T-helper 2 cell treated with Interferon-gamma antibody and Interleukin-4, amounts not matched to agents 100 ng/mL and 5 ng/mL, for 36 hours (primary cell): ENCODE results near the gene CIC. TPM values are rescaled to one million over a fixed set of nuclear protein-coding genes. Genes with fewer than 3 reads are reported as not detected.

Source experiments
- intact Hi-C: fragments of 100-400 bp; cut with micrococcal nuclease; formaldehyde crosslinking; loops from one replicate; pipeline ENCODE4 v1.15.1; 2023
- total RNA-seq: library from RNA; stranded (reverse); gene quantifications from 2 replicates; pipeline ENCODE4 v1.2.3, GENCODE V29; 2022

CIC gene
- total RNA-seq, 1 donor from 2014 or later: 71.8 TPM

- intact Hi-C loops: no loop called here
Observed at GRCh38 chr19:42285988-42286348, 16.9 kb downstream of the CIC start.

DNA sequence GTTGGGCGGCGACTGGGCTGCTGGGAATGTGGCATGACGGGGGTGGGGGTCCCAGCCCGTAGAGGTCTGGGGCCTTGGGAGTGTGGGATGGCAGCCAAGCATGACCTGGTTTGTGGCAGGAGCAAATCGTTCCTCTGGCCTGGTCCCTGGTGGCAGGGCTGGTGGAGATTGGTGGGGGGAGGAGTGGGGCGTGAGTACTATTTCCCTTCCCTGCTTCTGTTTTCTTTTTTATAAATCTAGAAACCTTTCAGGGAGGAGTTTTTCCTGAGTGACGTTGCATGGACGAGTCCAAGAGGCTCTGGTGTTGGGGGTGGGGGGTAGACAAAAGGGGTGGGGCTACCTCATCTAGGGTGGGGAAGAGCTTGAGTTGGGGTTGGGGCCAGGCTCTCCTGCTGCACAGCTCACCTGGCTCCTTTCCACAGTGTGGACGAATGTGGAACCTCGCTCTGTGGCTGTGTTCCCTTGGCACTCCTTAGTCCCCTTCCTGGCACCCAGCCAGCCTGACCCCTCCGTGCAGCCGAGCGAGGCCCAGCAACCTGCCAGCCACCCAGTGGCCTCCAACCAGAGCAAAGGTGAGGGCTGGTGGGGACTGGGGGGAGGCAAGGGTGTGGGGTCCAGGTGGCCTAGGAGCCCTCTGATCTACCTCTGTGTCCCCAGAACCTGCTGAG lies 17.4 kb downstream of the CIC start:
- intact Hi-C loops: no loop called here

DNA sequence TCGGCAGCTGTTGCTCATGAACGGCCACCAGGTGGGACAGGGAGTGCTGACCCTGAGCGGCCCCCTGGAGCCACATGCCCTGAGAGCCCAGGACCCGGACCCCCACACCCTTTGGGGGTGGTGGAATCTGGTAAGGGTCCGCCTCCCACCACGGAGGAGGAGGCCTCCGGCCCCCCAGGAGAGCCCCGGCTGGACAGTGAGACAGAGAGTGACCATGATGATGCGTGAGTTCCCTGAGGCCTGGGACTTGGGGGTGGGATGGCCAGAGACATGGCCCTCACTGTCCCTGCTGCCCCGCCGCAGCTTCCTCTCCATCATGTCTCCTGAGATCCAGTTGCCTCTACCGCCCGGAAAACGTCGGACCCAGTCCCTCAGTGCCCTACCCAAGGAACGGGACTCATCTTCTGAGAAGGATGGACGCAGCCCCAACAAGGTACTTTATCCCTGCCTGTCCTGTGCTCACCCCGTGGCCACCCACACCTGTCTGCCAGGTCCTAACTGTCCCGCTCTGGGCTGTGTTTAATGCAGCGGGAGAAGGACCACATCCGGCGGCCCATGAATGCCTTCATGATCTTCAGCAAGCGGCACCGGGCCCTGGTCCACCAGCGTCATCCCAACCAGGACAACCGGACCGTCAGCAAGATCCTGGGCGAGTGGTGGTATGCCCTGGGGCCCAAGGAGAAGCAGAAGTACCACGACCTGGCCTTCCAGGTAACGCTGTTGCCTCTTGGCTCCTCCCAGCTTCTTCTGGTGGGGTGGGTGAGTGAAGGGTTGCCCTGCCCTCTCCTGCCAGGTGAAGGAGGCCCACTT lies 18.2 kb downstream of the CIC start:
- intact Hi-C loops: no loop called here

DNA sequence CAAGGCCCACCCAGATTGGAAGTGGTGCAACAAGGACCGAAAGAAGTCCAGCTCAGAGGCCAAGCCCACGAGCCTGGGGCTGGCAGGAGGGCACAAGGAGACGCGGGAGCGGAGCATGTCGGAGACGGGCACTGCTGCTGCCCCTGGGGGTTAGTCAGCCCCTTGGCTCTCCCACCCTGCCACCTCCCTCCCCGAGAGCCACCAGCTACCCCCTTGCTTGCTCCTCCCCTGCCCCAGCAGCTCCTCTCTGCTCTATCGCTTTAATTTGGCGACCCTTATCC lies 18.7 kb downstream of the CIC start:
- intact Hi-C loops: no loop called here

- intact Hi-C loops: no loop called here
Observed at GRCh38 chr19:42288387-42288786, 19.3 kb downstream of the CIC start.

DNA sequence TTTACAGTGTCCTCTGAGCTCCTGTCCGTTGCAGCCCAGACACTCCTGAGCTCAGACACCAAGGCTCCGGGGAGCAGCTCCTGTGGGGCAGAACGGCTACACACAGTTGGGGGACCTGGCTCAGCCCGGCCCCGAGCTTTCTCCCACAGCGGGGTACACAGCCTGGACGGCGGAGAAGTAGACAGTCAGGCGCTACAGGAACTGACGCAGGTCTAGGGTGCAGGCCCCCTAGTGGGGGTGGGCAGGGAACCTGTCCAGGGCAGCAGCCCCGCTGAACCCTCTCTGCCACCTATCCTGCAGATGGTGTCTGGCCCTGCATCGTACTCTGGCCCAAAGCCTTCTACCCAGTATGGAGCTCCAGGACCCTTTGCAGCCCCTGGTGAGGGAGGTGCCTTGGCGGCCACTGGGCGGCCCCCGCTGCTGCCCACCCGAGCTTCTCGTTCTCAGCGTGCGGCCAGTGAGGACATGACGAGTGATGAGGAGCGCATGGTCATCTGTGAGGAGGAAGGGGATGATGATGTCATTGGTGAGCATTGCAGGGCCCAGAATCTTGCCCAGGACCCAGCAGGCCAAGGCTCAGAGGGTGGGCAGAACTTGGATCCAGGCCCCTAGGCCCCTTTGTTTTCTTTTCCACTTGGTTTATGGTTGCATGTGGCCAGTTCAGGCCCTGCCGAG lies 20.0 kb downstream of the CIC start:
- intact Hi-C loops: no loop called here

GRCh38 chr19:42289556-42290041 lies 20.5 kb downstream of the CIC start:
- intact Hi-C loops: no loop called here

GRCh38 chr19:42290136-42290522 lies 21.1 kb downstream of the CIC start:
- intact Hi-C loops: no loop called here

DNA sequence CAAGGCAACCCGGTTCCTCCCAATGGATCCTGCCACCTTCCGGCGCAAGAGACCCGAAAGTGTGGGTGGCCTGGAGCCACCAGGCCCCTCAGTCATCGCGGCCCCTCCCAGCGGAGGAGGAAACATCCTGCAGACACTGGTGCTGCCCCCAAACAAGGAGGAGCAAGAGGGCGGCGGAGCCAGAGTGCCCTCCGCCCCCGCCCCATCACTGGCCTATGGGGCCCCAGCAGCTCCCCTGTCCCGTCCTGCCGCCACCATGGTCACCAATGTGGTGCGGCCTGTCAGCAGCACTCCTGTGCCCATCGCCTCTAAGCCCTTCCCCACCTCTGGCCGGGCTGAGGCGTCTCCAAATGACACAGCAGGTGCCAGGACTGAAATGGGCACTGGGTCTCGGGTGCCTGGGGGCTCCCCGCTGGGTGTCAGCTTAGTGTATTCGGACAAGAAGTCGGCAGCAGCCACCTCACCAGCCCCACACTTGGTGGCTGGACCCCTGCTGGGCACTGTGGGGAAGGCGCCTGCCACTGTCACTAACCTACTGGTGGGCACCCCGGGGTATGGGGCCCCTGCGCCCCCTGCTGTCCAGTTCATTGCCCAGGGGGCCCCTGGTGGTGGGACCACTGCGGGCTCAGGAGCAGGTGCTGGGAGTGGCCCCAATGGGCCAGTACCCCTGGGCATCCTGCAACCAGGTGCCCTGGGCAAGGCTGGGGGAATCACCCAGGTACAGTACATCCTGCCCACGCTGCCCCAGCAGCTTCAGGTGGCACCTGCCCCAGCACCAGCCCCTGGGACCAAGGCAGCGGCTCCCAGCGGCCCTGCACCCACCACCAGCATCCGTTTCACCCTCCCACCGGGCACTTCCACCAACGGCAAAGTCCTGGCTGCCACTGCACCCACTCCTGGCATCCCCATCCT lies 21.7 kb downstream of the CIC start:
- intact Hi-C loops: no loop called here

GRCh38 chr19:42291435-42291810 lies 22.4 kb downstream of the CIC start:
- intact Hi-C loops: no loop called here

GRCh38 chr19:42292042-42292960 lies 23.2 kb downstream of the CIC start:
- intact Hi-C loops: no loop called here

GRCh38 chr19:42292963-42293362 lies 23.9 kb downstream of the CIC start:
- intact Hi-C loops: no loop called here

DNA sequence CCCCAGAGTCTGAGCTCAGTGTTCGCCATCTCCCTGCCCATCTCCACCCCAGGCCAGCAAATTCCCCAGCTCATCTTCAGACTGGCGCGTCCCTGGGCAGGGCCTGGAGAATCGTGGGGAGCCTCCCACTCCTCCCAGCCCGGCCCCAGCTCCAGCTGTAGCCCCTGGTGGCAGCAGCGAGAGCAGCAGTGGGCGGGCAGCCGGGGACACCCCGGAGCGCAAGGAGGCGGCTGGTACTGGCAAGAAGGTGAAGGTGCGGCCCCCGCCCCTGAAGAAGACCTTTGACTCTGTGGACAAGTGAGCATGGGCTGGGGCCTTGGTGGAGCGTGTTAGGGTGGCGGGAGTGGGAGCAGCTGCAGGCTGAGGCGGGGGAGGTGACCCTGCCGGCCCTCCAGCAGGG lies 24.5 kb downstream of the CIC start:
- intact Hi-C loops: no loop called here

DNA sequence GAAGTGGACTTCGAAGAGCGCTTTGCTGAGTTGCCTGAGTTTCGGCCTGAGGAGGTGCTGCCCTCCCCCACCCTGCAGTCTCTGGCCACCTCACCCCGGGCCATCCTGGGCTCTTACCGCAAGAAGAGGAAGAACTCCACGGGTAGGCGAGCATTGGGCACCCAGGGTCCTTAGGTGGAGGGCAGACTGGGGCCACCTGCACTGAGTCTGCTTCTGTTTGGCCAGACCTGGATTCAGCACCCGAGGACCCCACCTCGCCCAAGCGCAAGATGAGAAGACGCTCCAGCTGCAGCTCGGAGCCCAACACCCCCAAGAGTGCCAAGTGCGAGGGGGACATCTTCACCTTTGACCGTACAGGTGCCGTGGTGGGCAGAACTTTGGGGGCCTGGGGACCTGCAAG lies 24.9 kb downstream of the CIC start:
- intact Hi-C loops: no loop called here

DNA sequence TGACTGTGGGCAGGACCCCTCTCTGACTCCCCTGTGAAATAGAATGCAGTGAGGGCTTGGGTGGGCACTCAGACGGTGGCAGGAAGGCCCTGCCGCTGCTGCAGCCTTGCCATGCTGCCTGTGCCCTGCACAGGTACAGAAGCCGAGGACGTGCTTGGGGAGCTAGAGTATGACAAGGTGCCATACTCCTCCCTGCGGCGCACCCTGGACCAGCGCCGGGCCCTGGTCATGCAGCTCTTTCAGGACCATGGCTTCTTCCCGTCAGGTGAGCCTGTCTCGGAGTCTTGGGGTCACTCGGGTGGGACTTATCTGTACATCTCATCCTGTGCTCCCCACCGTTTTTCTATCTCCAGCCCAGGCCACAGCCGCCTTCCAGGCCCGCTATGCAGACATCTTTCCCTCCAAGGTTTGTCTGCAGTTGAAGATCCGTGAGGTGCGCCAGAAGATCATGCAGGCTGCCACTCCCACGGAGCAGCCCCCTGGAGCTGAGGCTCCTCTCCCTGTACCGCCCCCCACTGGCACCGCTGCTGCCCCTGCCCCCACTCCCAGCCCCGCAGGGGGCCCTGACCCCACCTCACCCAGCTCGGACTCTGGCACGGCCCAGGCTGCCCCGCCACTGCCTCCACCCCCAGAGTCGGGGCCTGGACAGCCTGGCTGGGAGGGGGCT lies 25.6 kb downstream of the CIC start:
- intact Hi-C loops: no loop called here

- intact Hi-C loops: no loop called here
Observed at GRCh38 chr19:42295342-42295741, 26.3 kb downstream of the CIC start.

- intact Hi-C loops: loop anchor here (2.0 kb wide), 1 partner anchor 163 kb away; the partner anchor contains the start of gene POU2F2
Observed at GRCh38 chr19:42295831-42296525, 26.9 kb downstream of the CIC start.

DNA sequence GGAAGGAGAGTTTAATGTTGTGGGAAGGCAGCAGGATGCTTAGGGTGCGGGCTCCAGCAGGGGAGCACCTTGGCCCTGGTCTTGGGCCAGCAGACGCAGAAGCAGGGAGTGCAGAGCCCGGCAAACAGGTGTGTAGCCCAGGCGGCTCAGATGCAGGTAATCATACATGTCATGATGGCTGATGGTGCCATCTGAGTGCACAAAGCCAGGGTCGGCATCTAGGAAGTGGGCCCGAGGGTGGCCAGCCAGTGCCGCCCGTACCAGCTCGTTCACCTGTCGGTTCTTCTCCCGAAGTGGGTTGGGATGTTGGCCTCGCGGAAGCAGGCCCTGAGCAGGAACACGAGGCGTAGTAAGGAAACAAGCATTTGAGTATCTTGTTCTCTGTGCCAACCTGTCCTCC lies 28.0 kb downstream of the CIC start:
- intact Hi-C loops: loop anchor here (2.0 kb wide), 1 partner anchor 164 kb away; the partner anchor contains the start of gene POU2F2

DNA sequence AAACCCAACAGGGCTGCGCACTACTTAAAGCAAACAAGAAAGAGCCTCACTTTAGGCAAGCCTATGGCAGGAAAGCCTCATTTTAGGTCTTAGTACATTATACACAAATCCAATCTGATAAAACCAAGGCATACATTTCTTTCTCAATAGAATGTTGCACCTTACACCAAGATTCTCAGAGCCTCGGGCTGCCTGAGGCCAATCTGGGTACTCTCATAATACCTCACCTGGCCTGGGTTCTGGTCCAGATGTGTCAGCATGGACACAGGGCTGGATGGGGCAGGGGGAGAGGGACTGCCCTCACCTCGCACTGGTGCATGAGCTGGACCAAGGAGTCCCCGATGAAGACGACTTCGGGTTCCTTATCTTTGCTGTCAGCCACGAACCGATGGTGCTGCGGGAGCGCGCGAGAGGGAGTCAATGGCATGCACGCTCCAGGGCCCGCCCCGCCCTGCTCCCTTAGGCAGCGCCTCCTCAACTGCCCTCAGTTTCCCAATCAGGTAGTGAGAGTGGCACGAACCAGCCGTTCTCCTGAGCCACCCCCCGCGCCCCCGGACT lies 32.7 kb downstream of the CIC start, which contains the start of gene PRR19:
TSS of gene PRR19 (plus strand) at position 487 of the 558 bp plus-strand sequence. CDS start 7,453 bp downstream, outside the sequence.
- intact Hi-C loops: loop anchor here (1.0 kb wide), 4 partner anchors 18 to 169 kb away; partner anchors contain the start of genes MEGF8 and POU2F2
